Measurements from ENCODE around the gene DNAJC7. TPM values are rescaled to one million over a fixed set of nuclear protein-coding genes. Genes with fewer than 3 reads are reported as not detected.

DNAJC7 gene
- total and polyA plus RNA-seq, 7 donors: 66.3 to 142 (median 86.3) TPM

- ATAC-seq: no peak
- Histone ChIP-seq H3K4me1 (peaks cover 14% of the 10 kb centered on the region), H3K36me3 (ENCODE audit: insufficient read depth in 1 of 2, low read depth in 1 of 2) (peaks cover 2 to 5% of the 10 kb centered on the region in 2 donors), H3K27ac (no peak overlapping the region), H3K4me3 (no peak overlapping the region), H3K9me3 (no peaks in the 10 kb centered on the region), H3K27me3 (ENCODE audit: insufficient read depth in 3 of 3, low read length in 2 of 3) (no peaks in the 10 kb centered on the region)
- intact Hi-C loops (cut with DNase I): loop anchor here (5.0 kb wide), 2 partner anchors 34 to 69 kb away; partner anchors contain the start of gene ZNF385C (in 1 of the 2)
- 77 to 80% (median 78%) methylated on average over 7 of the region's 7 CpGs for WGBS, 3 donors
- no peak for TF ChIP-seq CTCF (IDR thresholded peaks at IDR 0.05)
- no peak for DNase-seq
Measured at GRCh38 chr17:42028791-42029127, 11.5 kb upstream of the DNAJC7 start.

GRCh38 chr17:42027961-42028790, 10.9 kb upstream of the DNAJC7 start:
- no peak for ATAC-seq
- peak; percentile 9 for TF ChIP-seq CTCF (IDR thresholded peaks at IDR 0.05)
- 61 to 69% (median 62%) methylated on average over 17 to 19 of the region's 19 CpGs for WGBS, 3 donors
- intact Hi-C loops (cut with DNase I): loop anchor here (5.0 kb wide), 2 partner anchors 34 to 69 kb away; partner anchors contain the start of gene ZNF385C (in 1 of the 2)
- no peak for DNase-seq
- Histone ChIP-seq H3K36me3 (ENCODE audit: insufficient read depth in 1 of 2, low read depth in 1 of 2) (peaks cover 4 to 11% of the 10 kb centered on the region in 2 donors), H3K27me3 (ENCODE audit: insufficient read depth in 3 of 3, low read length in 2 of 3) (no peaks in the 10 kb centered on the region), H3K9me3 (no peaks in the 10 kb centered on the region), H3K27ac (no peak overlapping the region), H3K4me1 (peaks cover 14% of the 10 kb centered on the region), H3K4me3 (no peak overlapping the region)

- no peak overlapping the region for H3K27ac ChIP-seq
Measured at GRCh38 chr17:42027590-42027889, 10.3 kb upstream of the DNAJC7 start.

GRCh38 chr17:42026857-42027589, 9.8 kb upstream of the DNAJC7 start:
- ATAC-seq: no peak
- H3K9me3 ChIP-seq: no peaks in the 10 kb centered on the region

More at GRCh38 chr17:42027590-42027889, 10.3 kb upstream of the DNAJC7 start:
- TF ChIP-seq CTCF (IDR thresholded peaks at IDR 0.05): no peak
- Histone ChIP-seq H3K9me3 (no peaks in the 10 kb centered on the region), H3K36me3 (ENCODE audit: insufficient read depth in 1 of 2, low read depth in 1 of 2) (peaks cover 4 to 17% of the 10 kb centered on the region in 2 donors), H3K4me1 (peaks cover 14% of the 10 kb centered on the region), H3K4me3 (no peak overlapping the region), H3K27me3 (ENCODE audit: insufficient read depth in 3 of 3, low read length in 2 of 3) (no peaks in the 10 kb centered on the region)
- WGBS, 3 donors: 70 to 82% (median 77%) methylated on average over 5 of the region's 5 CpGs
- no peak for DNase-seq
- intact Hi-C loops (cut with DNase I): loop anchor here (5.0 kb wide), 2 partner anchors 35 to 70 kb away; partner anchors contain the start of gene ZNF385C (in 1 of the 2)
- no peak for ATAC-seq

More at GRCh38 chr17:42026857-42027589, 9.8 kb upstream of the DNAJC7 start:
- peaks cover 7 to 22% of the 10 kb centered on the region in 2 donors for H3K36me3 ChIP-seq (ENCODE audit: insufficient read depth in 1 of 2, low read depth in 1 of 2)
- no peaks in the 10 kb centered on the region for H3K27me3 ChIP-seq (ENCODE audit: insufficient read depth in 3 of 3, low read length in 2 of 3)
- TF ChIP-seq CTCF (IDR thresholded peaks at IDR 0.05): no peak
- DNase-seq: no peak
- H3K4me3 ChIP-seq: no peak overlapping the region
- H3K27ac ChIP-seq: no peak overlapping the region
- peaks cover 14% of the 10 kb centered on the region for H3K4me1 ChIP-seq
- 39 to 53% (median 48%) methylated on average over 16 to 17 of the region's 17 CpGs for WGBS, 3 donors
- intact Hi-C loops (cut with DNase I): loop anchor here (5.0 kb wide), 2 partner anchors 35 to 70 kb away; partner anchors contain the start of gene ZNF385C (in 1 of the 2)

Data from psoas muscle (tissue), 8 donors.